ENCODE measurements around the gene USP25.

Gene USP25

GRCh38 chr21:15904389-15904788, 174.6 kb downstream of the USP25 start:
- TF ChIP-seq POLR2AphosphoS5 (IDR thresholded peaks at IDR 0.05; ENCODE audit: low read depth, low read length) (no peak), TAF1 (IDR thresholded peaks at IDR 0.05; ENCODE audit: borderline replicate concordance, insufficient read depth, low read length) (no peak), FOXP2 (optimal IDR thresholded peaks at IDR 0.05; ENCODE audit: borderline replicate concordance, extremely low read depth, extremely low read length, insufficient read depth) (no peak), SIN3A (IDR thresholded peaks at IDR 0.05; ENCODE audit: borderline replicate concordance, insufficient read depth, low read length) (no peak), REST (IDR thresholded peaks at IDR 0.05; ENCODE audit: insufficient read depth in 1 of 2, low read depth in 2 of 2, low read length in 2 of 2) (no peak)

DNA sequence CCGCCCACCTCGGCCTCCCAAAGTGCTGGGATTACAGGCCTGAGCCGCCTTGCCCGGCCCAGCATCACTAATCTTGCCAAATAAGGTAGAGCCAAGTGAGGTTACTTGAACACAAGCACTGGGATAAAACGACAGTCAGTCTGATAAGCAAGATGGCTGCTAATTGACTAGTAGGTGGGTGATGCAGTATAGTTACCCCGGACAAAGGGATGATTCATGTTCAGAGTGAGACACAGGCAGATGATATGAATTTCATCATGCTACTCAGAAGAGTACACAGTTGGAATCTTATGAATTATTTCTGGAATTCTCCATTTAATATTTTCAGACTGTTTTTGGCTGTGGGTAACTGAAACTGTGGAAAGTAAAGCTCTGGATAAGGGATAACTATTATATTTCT, 178.4 kb downstream of the USP25 start:
- TF ChIP-seq REST (IDR thresholded peaks at IDR 0.05; ENCODE audit: insufficient read depth in 1 of 2, low read depth in 2 of 2, low read length in 2 of 2): no peak
- no peak for TF ChIP-seq TAF1 (IDR thresholded peaks at IDR 0.05; ENCODE audit: borderline replicate concordance, insufficient read depth, low read length)
- TF ChIP-seq POLR2AphosphoS5 (IDR thresholded peaks at IDR 0.05; ENCODE audit: low read depth, low read length): no peak
- no peak for TF ChIP-seq FOXP2 (optimal IDR thresholded peaks at IDR 0.05; ENCODE audit: borderline replicate concordance, extremely low read depth, extremely low read length, insufficient read depth)
- TF ChIP-seq SIN3A (IDR thresholded peaks at IDR 0.05; ENCODE audit: borderline replicate concordance, insufficient read depth, low read length): no peak

DNA sequence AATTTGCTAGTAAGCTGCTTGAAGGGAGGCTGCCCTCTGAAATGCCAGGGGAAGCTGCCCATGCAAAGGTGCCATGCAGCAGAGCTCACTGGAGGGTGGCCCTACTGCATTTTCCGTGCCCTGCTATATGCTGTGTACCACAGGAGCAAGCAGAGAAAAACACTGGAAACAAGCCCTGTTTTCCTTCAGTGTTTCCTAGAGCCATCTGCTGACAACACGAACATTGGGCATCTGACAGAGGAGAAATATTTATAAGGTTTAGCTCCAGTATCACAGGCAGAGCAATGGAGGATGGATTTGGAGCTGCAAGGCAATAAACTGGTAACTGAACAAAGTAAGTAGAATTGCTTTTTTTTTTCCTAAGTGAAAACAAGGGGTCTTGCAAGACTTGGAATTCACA, 198.4 kb downstream of the USP25 start:
- TF ChIP-seq REST (IDR thresholded peaks at IDR 0.05; ENCODE audit: insufficient read depth in 1 of 2, low read depth in 2 of 2, low read length in 2 of 2) (no peak), POLR2AphosphoS5 (IDR thresholded peaks at IDR 0.05; ENCODE audit: low read depth, low read length) (no peak)

DNA sequence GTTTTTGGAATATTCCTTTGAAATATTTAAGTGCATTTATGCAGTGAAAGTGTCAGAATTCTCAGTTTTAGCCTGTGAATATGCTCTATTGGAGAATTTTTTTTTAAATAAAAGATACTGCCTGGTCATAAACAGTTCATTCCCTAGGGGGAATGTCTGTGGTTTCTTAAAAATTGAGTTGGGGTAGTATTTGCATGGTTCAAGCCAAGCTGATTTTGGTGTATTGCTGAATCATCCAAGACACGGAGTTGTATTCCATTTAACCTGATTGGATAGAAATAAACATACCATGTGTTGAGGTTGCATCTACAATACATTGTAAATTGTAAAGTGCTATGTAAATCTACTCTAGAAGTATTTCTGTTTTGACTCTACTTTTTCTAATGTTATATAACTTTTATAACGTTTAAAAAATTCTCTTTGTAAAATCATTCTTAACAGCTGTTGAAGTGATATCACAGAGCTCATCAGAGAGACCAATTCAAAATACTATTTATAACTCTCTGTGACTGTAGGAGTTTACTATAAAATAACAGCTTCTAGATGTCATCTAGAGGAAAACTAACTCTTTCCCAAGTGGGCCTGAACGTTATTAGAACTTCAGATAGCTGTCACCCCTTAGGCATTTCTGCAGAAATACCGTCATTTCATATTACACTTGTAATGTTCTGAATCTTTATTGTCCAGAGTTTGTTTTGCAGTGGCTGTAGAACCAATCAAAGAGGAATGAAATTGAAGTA, 199.1 kb downstream of the USP25 start:
- TF ChIP-seq REST (IDR thresholded peaks at IDR 0.05; ENCODE audit: insufficient read depth in 1 of 2, low read depth in 2 of 2, low read length in 2 of 2) (no peak), POLR2AphosphoS5 (IDR thresholded peaks at IDR 0.05; ENCODE audit: low read depth, low read length) (no peak), TAF1 (IDR thresholded peaks at IDR 0.05; ENCODE audit: borderline replicate concordance, insufficient read depth, low read length) (no peak), FOXP2 (optimal IDR thresholded peaks at IDR 0.05; ENCODE audit: borderline replicate concordance, extremely low read depth, extremely low read length, insufficient read depth) (no peak), SIN3A (IDR thresholded peaks at IDR 0.05; ENCODE audit: borderline replicate concordance, insufficient read depth, low read length) (no peak)

DNA sequence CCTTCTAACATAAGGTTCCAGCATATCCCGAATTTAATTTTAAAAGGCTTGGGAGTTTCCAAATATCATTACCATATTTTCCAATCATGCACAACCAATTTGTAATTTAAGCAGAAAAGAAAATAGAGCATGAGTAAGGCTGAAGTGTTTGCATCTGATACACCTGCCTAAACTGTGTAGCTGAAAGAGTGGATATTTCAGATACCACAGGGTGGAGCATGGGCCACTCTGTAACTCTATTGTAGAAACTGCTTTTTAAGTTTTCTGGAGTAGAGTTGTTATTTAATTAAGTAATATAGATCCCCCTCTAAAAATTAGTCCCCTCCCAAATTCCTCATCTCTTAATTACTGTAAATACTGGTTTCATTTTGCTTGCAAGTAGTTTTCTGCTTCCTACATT, 199.8 kb downstream of the USP25 start:
- TF ChIP-seq FOXP2 (optimal IDR thresholded peaks at IDR 0.05; ENCODE audit: borderline replicate concordance, extremely low read depth, extremely low read length, insufficient read depth) (no peak), POLR2AphosphoS5 (IDR thresholded peaks at IDR 0.05; ENCODE audit: low read depth, low read length) (no peak), SIN3A (IDR thresholded peaks at IDR 0.05; ENCODE audit: borderline replicate concordance, insufficient read depth, low read length) (no peak), REST (IDR thresholded peaks at IDR 0.05; ENCODE audit: insufficient read depth in 1 of 2, low read depth in 2 of 2, low read length in 2 of 2) (no peak), TAF1 (IDR thresholded peaks at IDR 0.05; ENCODE audit: borderline replicate concordance, insufficient read depth, low read length) (no peak)

All from PFSK-1 (cell line).